SK-N-SH treated with all-trans-retinoic acid at 6 μM for 48 hours (cell line): ENCODE measurements around the gene GJA5.

Experiments used
- ATAC-seq: fragments of 200-7000 bp; cut with Tn5 transposase; 3 replicates; pipeline ENCODE4 v1.9.1; 2020; ENCODE audit warnings: mild to moderate bottlenecking, moderate library complexity
- ARNTL ChIP-seq: fragments of 450-650 bp; formaldehyde crosslinking; IDR thresholded peaks from 2 replicates; pipeline ENCODE4 v1.5.0; 2020; ENCODE audit warnings: low read depth, mild to moderate bottlenecking, moderate library complexity, borderline replicate concordance
- BACH2 ChIP-seq: fragments of 250-450 bp; sonication (Bioruptor Pico); IDR thresholded peaks from 2 replicates; pipeline ENCODE4 v1.9.0; 2021; ENCODE audit warnings: mild to moderate bottlenecking, borderline replicate concordance
- CSDC2 ChIP-seq: fragments of 250-450 bp; sonication (Bioruptor Pico); IDR thresholded peaks from 2 replicates; pipeline ENCODE4 v1.5.0; 2020; ENCODE audit warnings: mild to moderate bottlenecking, moderate library complexity
- GLIS3 ChIP-seq: fragments of 250-450 bp; sonication (Bioruptor Pico); IDR thresholded peaks from 2 replicates; pipeline ENCODE4 v1.5.0; 2020; ENCODE audit warnings: mild to moderate bottlenecking, moderate library complexity
- OSR1 ChIP-seq: fragments of 250-450 bp; sonication (Bioruptor Pico); IDR thresholded peaks from 2 replicates; pipeline ENCODE4 v1.8.0; 2022; ENCODE audit warnings: moderate library complexity, mild to moderate bottlenecking, inconsistent platforms
- PPARA ChIP-seq: fragments of 250-450 bp; sonication (Bioruptor Pico); IDR thresholded peaks from 2 replicates; pipeline ENCODE4 v1.5.0; 2020; ENCODE audit warnings: mild to moderate bottlenecking, borderline replicate concordance
- RARB ChIP-seq: fragments of 250-450 bp; sonication (Bioruptor Pico); IDR thresholded peaks from 2 replicates; pipeline ENCODE4 v1.8.0; 2021; ENCODE audit warnings: mild to moderate bottlenecking, moderate library complexity
- SNAI2 ChIP-seq: fragments of 250-450 bp; sonication (Bioruptor Pico); IDR thresholded peaks from 2 replicates; pipeline ENCODE4 v1.5.0; 2020; ENCODE audit warnings: mild to moderate bottlenecking, moderate library complexity
- TCF4 ChIP-seq: fragments of 250-450 bp; sonication (Bioruptor Pico); IDR thresholded peaks from 2 replicates; pipeline ENCODE4 v1.8.0; 2021; ENCODE audit warnings: mild to moderate bottlenecking, moderate library complexity, borderline replicate concordance
- TOX ChIP-seq: fragments of 250-450 bp; sonication (Bioruptor Pico); IDR thresholded peaks from 2 replicates; pipeline ENCODE4 v1.8.0; 2021; ENCODE audit warnings: mild to moderate bottlenecking, moderate library complexity, borderline replicate concordance
- ZC3H10 ChIP-seq: fragments of 250-450 bp; sonication (Bioruptor Pico); IDR thresholded peaks from 2 replicates; pipeline ENCODE4 v1.5.1; 2021; ENCODE audit warnings: mild to moderate bottlenecking, moderate library complexity
- ZFP3 ChIP-seq: fragments of 250-450 bp; sonication (Bioruptor Pico); IDR thresholded peaks from 2 replicates; pipeline ENCODE4 v1.5.0; 2020; ENCODE audit warnings: mild to moderate bottlenecking, moderate library complexity
- ZNF565 ChIP-seq: fragments of 450-650 bp; formaldehyde crosslinking; conservative IDR thresholded peaks from 2 replicates; pipeline ENCODE4 v1.5.0; 2020; ENCODE audit warnings: low read depth, mild to moderate bottlenecking, moderate library complexity
- ZNF8 ChIP-seq: fragments of 450-650 bp; formaldehyde crosslinking; IDR thresholded peaks from 2 replicates; pipeline ENCODE4 v1.5.0; 2020; ENCODE audit warnings: mild to moderate bottlenecking, moderate library complexity
- TF ChIP-seq, protein P1 (sequence below): fragments of 250-450 bp; sonication (Bioruptor Pico); IDR thresholded peaks from 2 replicates; pipeline ENCODE4 v1.5.1; 2021; ENCODE audit warnings: mild to moderate bottlenecking, moderate library complexity
- TF ChIP-seq, protein P2 (sequence below): fragments of 250-450 bp; sonication (Bioruptor Pico); IDR thresholded peaks from 2 replicates; pipeline ENCODE4 v1.8.0; 2021; ENCODE audit warnings: low read depth, mild to moderate bottlenecking, moderate library complexity, borderline replicate concordance
- TF ChIP-seq, protein P3 (sequence below): fragments of 250-450 bp; sonication (Bioruptor Pico); IDR thresholded peaks from 2 replicates; pipeline ENCODE4 v1.5.0; 2020; ENCODE audit warnings: mild to moderate bottlenecking, moderate library complexity
- TF ChIP-seq, protein P4 (sequence below): fragments of 250-450 bp; sonication (Bioruptor Pico); IDR thresholded peaks from 2 replicates; pipeline ENCODE4 v1.8.0; 2020; ENCODE audit warnings: mild to moderate bottlenecking, moderate library complexity, borderline replicate concordance

The GJA5 gene

DNA sequence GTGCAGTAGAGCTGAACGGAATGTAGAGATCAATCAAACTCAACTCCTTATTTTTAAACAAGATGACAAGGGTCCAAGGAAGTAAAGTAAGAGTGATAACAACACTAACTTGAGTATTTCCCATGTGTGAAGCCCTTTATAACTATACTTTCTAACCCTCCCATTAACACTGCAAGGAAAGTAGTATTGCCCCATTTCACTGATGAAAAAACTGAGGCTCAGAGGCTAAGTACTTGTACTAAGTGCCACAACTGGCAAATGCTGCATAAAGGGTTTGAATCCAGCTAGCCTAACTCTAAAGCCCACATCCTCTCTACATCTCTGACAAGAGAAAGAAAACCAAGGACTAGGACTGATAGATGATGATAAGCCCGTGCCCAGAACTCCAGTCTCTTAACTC lies 8.2 kb upstream of the GJA5 start:
- no peak for ATAC-seq
- TF ChIP-seq TOX (CRISPR knock-in tag) (no peak), ZC3H10 (CRISPR knock-in tag) (no peak), TCF4 (CRISPR knock-in tag) (no peak), ZFP3 (no peak), CSDC2 (CRISPR knock-in tag) (no peak), ZNF565 (no peak), GLIS3 (CRISPR knock-in tag) (no peak), SNAI2 (CRISPR knock-in tag) (no peak), RARB (CRISPR knock-in tag) (no peak), ARNTL (CRISPR knock-in tag) (no peak), BACH2 (CRISPR knock-in tag) (no peak), PPARA (no peak), OSR1 (CRISPR knock-in tag) (no peak), ZNF8 (CRISPR knock-in tag) (no peak)
- TF ChIP-seq, protein P1, sequence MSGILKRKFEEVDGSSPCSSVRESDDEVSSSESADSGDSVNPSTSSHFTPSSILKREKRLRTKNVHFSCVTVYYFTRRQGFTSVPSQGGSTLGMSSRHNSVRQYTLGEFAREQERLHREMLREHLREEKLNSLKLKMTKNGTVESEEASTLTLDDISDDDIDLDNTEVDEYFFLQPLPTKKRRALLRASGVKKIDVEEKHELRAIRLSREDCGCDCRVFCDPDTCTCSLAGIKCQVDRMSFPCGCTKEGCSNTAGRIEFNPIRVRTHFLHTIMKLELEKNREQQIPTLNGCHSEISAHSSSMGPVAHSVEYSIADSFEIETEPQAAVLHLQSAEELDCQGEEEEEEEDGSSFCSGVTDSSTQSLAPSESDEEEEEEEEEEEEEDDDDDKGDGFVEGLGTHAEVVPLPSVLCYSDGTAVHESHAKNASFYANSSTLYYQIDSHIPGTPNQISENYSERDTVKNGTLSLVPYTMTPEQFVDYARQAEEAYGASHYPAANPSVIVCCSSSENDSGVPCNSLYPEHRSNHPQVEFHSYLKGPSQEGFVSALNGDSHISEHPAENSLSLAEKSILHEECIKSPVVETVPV (CRISPR knock-in tag), result no peak
- TF ChIP-seq, protein P2, sequence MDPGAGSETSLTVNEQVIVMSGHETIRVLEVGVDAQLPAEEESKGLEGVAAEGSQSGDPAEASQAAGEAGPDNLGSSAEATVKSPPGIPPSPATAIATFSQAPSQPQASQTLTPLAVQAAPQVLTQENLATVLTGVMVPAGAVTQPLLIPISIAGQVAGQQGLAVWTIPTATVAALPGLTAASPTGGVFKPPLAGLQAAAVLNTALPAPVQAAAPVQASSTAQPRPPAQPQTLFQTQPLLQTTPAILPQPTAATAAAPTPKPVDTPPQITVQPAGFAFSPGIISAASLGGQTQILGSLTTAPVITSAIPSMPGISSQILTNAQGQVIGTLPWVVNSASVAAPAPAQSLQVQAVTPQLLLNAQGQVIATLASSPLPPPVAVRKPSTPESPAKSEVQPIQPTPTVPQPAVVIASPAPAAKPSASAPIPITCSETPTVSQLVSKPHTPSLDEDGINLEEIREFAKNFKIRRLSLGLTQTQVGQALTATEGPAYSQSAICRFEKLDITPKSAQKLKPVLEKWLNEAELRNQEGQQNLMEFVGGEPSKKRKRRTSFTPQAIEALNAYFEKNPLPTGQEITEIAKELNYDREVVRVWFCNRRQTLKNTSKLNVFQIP (CRISPR knock-in tag), result no peak
- TF ChIP-seq, protein P3, sequence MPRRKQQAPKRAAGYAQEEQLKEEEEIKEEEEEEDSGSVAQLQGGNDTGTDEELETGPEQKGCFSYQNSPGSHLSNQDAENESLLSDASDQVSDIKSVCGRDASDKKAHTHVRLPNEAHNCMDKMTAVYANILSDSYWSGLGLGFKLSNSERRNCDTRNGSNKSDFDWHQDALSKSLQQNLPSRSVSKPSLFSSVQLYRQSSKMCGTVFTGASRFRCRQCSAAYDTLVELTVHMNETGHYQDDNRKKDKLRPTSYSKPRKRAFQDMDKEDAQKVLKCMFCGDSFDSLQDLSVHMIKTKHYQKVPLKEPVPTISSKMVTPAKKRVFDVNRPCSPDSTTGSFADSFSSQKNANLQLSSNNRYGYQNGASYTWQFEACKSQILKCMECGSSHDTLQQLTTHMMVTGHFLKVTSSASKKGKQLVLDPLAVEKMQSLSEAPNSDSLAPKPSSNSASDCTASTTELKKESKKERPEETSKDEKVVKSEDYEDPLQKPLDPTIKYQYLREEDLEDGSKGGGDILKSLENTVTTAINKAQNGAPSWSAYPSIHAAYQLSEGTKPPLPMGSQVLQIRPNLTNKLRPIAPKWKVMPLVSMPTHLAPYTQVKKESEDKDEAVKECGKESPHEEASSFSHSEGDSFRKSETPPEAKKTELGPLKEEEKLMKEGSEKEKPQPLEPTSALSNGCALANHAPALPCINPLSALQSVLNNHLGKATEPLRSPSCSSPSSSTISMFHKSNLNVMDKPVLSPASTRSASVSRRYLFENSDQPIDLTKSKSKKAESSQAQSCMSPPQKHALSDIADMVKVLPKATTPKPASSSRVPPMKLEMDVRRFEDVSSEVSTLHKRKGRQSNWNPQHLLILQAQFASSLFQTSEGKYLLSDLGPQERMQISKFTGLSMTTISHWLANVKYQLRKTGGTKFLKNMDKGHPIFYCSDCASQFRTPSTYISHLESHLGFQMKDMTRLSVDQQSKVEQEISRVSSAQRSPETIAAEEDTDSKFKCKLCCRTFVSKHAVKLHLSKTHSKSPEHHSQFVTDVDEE (CRISPR knock-in tag), result no peak
- TF ChIP-seq, protein P4, sequence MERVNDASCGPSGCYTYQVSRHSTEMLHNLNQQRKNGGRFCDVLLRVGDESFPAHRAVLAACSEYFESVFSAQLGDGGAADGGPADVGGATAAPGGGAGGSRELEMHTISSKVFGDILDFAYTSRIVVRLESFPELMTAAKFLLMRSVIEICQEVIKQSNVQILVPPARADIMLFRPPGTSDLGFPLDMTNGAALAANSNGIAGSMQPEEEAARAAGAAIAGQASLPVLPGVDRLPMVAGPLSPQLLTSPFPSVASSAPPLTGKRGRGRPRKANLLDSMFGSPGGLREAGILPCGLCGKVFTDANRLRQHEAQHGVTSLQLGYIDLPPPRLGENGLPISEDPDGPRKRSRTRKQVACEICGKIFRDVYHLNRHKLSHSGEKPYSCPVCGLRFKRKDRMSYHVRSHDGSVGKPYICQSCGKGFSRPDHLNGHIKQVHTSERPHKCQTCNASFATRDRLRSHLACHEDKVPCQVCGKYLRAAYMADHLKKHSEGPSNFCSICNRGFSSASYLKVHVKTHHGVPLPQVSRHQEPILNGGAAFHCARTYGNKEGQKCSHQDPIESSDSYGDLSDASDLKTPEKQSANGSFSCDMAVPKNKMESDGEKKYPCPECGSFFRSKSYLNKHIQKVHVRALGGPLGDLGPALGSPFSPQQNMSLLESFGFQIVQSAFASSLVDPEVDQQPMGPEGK (CRISPR knock-in tag), result no peak
- TF ChIP-seq, all 23 proteins: peak for 0

DNA sequence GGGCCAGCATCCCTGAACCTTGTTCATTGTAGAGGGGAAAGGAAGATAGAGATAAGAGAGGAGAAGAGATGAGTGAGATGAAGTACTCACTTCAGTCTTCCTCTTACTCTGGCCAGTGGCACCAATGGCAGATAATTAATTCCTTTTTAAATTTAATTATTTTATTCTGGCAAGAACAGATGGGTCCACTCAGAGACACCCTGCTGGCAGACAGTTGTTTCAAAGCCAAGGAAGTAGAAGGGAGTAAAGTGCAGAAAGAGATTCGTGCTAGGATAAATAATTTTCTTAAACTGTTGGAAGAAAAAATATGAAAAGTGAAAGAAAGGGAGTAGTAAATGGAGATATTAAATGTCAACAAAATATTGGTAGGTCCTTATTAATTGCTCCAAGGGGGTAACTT lies 7.7 kb upstream of the GJA5 start:
- ATAC-seq, result no peak
- TF ChIP-seq, protein P3 (CRISPR knock-in tag), result no peak
- TF ChIP-seq ARNTL (CRISPR knock-in tag) (no peak), ZNF565 (no peak), SNAI2 (CRISPR knock-in tag) (no peak), PPARA (no peak), BACH2 (CRISPR knock-in tag) (no peak), ZFP3 (no peak), GLIS3 (CRISPR knock-in tag) (no peak), RARB (CRISPR knock-in tag) (no peak)
